ENCODE measurements around the gene WDR37.
"Not testable (repeated sequence)": the region's sequence is repeated elsewhere in the genome, so short reads cannot be mapped to it uniquely, and the experiment has no call there.

WDR37 gene, protein sequence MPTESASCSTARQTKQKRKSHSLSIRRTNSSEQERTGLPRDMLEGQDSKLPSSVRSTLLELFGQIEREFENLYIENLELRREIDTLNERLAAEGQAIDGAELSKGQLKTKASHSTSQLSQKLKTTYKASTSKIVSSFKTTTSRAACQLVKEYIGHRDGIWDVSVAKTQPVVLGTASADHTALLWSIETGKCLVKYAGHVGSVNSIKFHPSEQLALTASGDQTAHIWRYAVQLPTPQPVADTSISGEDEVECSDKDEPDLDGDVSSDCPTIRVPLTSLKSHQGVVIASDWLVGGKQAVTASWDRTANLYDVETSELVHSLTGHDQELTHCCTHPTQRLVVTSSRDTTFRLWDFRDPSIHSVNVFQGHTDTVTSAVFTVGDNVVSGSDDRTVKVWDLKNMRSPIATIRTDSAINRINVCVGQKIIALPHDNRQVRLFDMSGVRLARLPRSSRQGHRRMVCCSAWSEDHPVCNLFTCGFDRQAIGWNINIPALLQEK

GRCh38 chr10:1056326-1057105 is at the start of gene WDR37:
Gene WDR37, plus strand, starts transcription at chr10:1056385. Its CDS starts 15,771 bp downstream, at chr10:1072156.
- peak; percentile 92 for DNase-seq

DNA sequence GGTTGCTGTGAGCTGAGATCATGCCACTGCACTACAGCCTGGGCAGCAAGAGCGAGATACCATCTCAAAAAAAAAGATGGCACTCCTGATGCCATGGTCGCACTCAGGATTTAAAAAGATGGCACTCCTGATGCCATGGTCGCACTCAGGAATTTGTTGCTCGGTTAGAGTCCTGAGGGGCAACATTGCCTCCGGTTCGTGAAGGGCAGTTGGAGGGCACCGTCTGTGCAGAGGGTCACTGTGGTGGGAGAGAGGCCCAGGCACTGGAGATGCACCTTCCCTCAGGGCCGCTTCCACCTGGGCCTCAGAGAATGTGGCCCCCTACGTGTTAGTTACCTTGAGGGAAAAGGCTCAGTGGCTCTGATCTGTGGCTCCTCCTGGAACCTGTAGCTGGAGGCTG is 49.6 kb upstream of the WDR37 start:
- DNase-seq, result no peak

- no peak for DNase-seq
Observed at GRCh38 chr10:1007583-1007982, 48.6 kb upstream of the WDR37 start.

DNA sequence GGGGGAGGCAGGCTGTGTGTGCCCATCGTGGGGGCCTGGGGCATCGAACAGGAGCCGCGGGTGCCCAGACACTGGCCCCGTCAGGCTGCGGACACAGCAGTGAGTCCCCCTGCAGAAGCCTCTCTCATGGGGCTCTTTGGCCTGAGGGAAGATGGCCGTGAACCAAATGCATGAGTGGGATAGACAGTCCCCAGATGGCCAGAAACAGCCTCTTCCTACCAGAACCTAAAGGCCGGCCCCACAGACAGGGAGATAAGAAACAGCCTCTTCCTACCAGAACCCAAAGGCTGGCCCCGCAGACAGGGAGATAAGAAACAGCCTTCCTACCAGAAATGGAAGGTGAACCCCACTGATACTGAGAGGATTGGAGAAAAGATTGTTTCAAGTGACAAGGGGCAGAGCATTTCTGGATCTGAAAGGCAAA is 47.1 kb upstream of the WDR37 start:
- DNase-seq, result no peak

DNA sequence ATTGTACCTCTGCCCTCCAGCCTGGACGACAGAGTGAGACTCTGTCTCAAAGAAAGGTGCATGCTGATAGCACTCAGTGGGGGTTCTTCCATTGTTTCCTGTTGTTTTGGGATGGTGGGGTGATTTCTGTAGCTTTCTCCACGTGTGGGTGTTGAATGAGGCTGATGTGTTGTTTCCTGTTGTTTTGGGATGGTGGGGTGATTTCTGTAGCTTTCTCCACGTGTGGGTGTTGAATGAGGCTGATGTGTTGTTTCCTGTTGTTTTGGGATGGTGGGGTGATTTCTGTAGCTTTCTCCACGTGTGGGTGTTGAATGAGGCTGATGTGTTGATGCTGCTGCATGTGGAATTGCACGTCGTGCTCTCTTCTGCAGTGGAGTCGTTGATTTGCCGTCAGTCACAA is 46.2 kb upstream of the WDR37 start:
- DNase-seq, result not testable (repeated sequence)

GRCh38 chr10:1010703-1011102 is 45.5 kb upstream of the WDR37 start:
- no peak for DNase-seq

DNA sequence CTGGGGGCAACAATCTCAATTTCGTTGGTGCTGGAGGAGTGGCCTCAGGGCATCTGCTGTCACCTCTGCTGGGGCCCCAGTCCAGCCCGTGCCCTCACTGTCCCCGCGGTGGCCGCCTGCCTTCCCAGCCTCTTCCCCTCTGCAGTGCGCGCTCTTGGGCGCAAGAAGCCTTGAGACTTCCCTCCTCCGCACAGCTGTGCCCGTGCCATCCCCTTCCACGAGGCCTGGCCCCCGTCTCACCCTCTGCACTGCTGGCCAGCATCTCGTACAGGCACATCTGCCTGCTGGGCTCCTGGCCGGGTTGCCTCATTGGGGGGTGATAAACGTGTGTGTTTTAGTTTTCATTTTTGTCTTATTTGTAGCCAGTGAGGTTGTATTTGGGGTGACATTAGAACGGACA is 44.5 kb upstream of the WDR37 start:
- DNase-seq, result no peak

DNA sequence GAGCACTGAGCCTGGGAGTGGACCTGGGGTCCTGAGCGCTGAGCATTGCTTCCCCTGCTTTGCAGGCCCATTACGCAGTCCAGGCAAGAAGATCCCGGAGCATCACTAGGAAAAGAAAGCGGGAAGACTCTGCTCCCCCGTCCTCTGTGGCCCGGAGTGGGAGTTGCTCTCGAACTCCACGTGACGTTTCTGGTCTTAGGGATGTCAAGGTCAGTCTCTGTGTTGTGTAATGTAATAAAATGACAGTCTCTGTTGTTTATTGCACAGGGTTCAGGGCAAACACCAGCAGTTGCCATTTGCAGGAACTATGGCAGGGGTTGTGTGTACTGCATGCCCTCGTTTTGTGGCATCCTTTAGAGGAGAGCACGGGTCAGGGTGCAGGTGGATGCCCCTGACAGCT is 40.5 kb upstream of the WDR37 start:
- DNase-seq, result no peak

DNA sequence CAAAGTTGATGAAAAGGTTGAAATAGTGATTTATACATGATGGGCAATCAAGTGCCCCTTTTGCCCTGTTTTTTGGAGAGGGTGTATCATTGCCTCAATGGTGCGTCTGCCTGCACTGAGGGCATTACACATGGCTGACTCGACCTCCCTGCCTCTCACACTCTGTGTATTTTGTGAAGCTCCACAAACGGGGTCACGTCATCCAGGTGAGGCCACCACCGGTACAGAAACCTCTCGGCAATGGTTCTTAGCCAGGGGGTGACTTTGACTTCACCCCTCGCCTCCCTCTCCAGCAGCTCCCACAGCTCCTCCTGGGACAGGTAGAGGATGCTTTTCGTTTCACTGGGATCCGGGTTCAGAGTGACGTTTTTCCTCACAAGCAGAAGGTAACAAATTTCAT is 36.8 kb upstream of the WDR37 start:
- DNase-seq, result no peak

DNA sequence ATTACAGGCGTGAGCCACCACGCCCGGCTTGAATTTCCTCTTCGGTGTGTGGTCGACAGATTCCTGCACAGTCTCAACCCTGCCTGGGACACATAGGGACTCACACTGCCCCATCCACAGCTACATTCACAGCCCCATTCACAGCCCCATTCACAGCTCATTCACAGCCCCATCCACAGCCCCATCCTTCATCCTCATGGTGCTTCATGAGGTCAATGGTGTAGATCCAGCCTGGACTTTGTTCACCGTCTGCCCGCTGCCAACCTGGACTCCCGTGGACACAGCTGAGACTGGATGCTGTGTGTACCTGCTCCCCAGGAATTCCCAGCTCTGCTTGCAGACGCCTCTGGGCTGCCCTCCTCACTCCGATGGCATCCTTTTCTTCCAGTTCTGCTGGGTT is 35.7 kb upstream of the WDR37 start:
- no peak for DNase-seq

- DNase-seq, result no peak
Observed at GRCh38 chr10:1020958-1021357, 35.2 kb upstream of the WDR37 start.

DNA sequence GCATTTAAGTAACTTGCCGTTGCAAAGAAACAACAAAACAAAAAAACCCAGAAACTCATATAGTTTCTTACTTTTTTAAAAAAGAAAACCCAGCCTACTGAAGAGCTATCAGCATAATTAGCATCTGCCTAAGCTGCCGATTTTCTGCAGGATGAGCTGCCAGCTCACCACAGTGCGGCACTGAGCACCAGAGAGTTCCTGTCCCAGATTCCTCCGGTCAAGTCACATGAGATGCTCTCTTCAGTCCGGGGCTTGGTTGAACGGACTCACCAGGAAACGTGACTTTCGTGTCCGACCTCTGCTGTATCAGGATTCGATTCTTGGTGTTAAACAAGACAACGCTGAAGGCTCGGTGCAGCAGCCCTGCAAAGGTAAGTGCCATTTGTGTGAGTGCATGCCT is 33.8 kb upstream of the WDR37 start:
- no peak for DNase-seq

DNA sequence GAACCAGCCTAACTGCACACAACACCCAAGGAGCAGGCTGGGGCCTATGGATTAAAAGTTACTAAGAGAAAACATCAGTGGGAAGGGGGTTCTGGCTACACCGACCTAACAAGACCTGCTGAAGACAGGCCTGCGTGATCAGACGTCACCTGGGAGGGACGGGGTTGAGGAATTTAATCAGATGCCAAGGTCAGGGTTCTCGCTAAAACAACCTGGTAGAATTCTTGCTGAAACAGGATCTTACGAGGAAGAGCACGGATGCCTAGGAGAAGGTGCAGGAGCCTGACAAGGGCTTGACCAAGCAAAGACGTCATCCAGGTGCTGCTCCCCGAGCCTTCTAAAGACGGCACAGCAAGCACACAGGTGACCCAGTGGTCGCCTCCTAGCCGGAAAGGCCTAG is 32.1 kb upstream of the WDR37 start:
- DNase-seq, result no peak

DNA sequence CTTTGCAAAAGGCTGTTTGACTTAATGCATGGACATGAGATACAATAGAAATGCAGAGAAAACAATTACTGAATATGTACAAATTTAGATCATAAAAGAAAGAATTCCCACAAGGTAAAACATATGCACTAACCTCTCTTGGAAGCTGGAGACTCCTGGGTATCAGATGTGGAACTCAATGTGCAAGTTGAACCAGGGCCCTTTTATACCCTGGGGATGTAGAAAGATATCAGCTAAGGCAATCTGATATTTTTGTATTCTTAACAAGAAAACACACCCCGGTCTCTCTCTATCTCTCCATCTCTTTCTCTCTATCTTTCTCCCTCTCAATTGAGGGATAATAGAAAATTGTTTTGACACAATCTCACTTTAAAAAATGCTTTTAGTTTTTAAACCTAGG is 30.5 kb upstream of the WDR37 start, which contains the start of gene IDI2:
Gene IDI2, minus strand, starts transcription at position 177 of the 400 bp plus-strand sequence. CDS start 1,136 bp downstream, outside the sequence.
- no peak for DNase-seq

- no peak for DNase-seq
Observed at GRCh38 chr10:1026578-1026977, 29.6 kb upstream of the WDR37 start.

GRCh38 chr10:1029838-1030237 is 26.3 kb upstream of the WDR37 start:
- no peak for DNase-seq

GRCh38 chr10:1033601-1034000 is 22.6 kb upstream of the WDR37 start:
- DNase-seq, result no peak

DNA sequence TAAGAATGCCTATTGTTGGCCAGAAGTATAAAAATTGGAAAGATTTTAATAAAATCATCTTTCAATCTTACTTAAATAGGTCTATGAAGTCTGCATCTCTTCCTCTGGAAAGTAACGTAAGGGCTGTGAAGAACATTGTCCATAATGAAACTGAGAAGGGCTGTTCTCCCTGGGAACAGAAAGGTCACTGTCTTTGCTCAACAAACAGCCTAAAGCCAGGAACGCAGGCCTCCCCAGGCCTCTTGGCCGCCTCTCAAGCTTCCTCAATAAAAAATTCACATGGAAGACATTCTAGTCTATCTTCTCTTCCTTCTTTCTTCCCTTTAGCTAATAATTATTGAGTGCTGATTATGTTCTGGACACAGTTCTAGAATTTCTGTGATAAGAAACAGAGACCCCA is 21.4 kb upstream of the WDR37 start:
- DNase-seq, result no peak

GRCh38 chr10:1035201-1035600 is 21.0 kb upstream of the WDR37 start:
- DNase-seq, result no peak

DNA sequence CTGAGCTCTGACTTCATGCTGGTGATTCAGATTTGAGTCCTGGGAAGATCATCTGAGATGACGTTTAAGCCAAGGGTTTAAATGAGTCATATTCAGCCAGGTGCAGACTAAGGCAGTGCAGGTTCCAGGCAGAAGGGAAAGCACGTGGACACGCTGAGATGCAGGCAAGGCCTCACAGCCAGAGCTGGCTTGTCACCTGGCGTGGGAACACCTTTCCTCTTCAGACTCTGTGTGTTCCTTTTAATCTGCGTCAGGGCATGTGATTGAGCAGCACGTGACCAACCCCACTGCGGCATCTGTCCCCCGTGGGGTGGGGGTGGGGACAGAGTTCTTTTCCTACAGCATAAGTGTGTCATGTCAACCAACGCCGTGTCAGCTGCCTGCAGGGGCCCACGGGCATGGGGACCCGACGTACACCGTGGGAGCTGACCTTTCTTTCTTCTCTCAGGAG is 19.8 kb upstream of the WDR37 start:
- peak; percentile 70 for DNase-seq

GRCh38 chr10:1037098-1037497 is 19.1 kb upstream of the WDR37 start:
- DNase-seq, result no peak

- DNase-seq, result not testable (repeated sequence)
Observed at GRCh38 chr10:1038769-1039168, 17.4 kb upstream of the WDR37 start.

- DNase-seq, result no peak
Observed at GRCh38 chr10:1040133-1040532, 16.1 kb upstream of the WDR37 start.

- no peak for DNase-seq
Observed at GRCh38 chr10:1041514-1041913, 14.7 kb upstream of the WDR37 start.

Data from activated CD4-positive, alpha-beta T cell treated with anti-CD3 and anti-CD28 coated beads, Interleukin-10, Interleukin-2, amounts not matched to agents 100 ng/mL and 50 ng/mL, durations not matched to agents 16 hours and 8 hours (primary cell).